PFSK-1 (cell line): ENCODE measurements around the gene ACTN1.

ENCODE experiments used
- FOXP2 ChIP-seq: optimal IDR thresholded peaks from 2 replicates; pipeline ENCODE3; 2011; ENCODE audit warnings: borderline replicate concordance, control low read depth, inconsistent platforms; ENCODE audit not compliant: insufficient read depth; ENCODE audit errors: extremely low read length, extremely low read depth
- POLR2AphosphoS5 ChIP-seq: IDR thresholded peaks from 2 replicates; pipeline ENCODE4 v1.6.1; 2012; ENCODE audit warnings: low read depth, mild to moderate bottlenecking, control low read depth, low read length, moderate library complexity
- SIN3A ChIP-seq: IDR thresholded peaks from 2 replicates; pipeline ENCODE4 v1.6.1; 2012; ENCODE audit warnings: mild to moderate bottlenecking, low read length, moderate library complexity, borderline replicate concordance; ENCODE audit not compliant: insufficient read depth
- TAF1 ChIP-seq: IDR thresholded peaks from 2 replicates; pipeline ENCODE4 v1.6.1; 2012; ENCODE audit warnings: low read length, control low read depth, borderline replicate concordance; ENCODE audit not compliant: insufficient read depth
- TF ChIP-seq, protein P1 (sequence below), 2 experiments: IDR thresholded peaks; 2 replicates each; pipeline versions ENCODE4 v1.6.1 to v1.8.0; 2011 to 2012; ENCODE audit warnings: low read depth in 2 of 2, low read length in 2 of 2, control low read depth in 1 of 2, inconsistent platforms in 1 of 2, mild to moderate bottlenecking in 1 of 2, moderate library complexity in 1 of 2; ENCODE audit not compliant: insufficient read depth in 1 of 2

The ACTN1 gene

DNA sequence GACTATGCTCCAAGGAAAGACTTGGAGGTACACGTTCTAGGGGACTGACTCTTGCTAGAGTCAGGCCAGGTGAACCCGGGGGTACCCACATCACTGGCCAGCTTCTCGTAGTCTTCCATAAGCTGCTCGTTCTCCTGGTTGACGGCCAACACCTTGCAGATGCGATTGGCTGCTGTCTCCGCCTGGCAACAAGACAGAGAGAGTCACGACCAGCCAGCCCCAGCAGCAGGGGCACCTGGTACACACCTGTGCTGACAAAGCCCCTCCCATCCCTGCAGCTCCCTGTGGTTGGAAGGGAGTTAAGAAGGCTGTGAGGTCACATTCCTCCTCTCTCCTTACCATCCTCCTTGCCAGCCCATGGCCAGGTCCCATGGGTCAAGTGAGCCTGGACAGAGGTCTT lies 85.5 kb downstream of the ACTN1 start:
- TF ChIP-seq FOXP2: no peak
- TF ChIP-seq POLR2AphosphoS5: no peak
- no peak for TF ChIP-seq SIN3A
- no peak for TF ChIP-seq TAF1
- TF ChIP-seq, protein P1, sequence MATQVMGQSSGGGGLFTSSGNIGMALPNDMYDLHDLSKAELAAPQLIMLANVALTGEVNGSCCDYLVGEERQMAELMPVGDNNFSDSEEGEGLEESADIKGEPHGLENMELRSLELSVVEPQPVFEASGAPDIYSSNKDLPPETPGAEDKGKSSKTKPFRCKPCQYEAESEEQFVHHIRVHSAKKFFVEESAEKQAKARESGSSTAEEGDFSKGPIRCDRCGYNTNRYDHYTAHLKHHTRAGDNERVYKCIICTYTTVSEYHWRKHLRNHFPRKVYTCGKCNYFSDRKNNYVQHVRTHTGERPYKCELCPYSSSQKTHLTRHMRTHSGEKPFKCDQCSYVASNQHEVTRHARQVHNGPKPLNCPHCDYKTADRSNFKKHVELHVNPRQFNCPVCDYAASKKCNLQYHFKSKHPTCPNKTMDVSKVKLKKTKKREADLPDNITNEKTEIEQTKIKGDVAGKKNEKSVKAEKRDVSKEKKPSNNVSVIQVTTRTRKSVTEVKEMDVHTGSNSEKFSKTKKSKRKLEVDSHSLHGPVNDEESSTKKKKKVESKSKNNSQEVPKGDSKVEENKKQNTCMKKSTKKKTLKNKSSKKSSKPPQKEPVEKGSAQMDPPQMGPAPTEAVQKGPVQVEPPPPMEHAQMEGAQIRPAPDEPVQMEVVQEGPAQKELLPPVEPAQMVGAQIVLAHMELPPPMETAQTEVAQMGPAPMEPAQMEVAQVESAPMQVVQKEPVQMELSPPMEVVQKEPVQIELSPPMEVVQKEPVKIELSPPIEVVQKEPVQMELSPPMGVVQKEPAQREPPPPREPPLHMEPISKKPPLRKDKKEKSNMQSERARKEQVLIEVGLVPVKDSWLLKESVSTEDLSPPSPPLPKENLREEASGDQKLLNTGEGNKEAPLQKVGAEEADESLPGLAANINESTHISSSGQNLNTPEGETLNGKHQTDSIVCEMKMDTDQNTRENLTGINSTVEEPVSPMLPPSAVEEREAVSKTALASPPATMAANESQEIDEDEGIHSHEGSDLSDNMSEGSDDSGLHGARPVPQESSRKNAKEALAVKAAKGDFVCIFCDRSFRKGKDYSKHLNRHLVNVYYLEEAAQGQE (IDR thresholded peaks at IDR 0.05; ENCODE audit: insufficient read depth in 1 of 2, low read depth in 2 of 2, low read length in 2 of 2): no peak

DNA sequence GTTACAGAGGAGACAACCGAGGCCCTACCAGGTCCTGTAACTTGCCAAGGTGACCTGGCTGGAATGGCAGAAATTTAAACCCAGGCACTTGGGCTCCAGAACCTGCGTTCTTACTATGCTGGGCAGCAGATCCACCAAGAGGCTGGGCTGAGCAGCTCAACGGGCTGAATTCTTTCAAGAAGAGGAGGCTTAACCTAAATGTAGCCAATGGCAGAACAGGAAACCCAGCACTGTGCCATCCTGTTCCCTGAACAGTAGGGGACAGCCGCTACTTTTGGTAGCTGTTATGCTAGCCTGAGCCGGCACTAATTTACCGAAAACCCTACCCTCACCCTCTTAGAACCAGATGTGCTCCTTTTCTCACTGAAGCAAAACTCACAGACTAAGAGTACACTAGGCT lies 86.1 kb downstream of the ACTN1 start:
- TF ChIP-seq FOXP2 (no peak), SIN3A (no peak), POLR2AphosphoS5 (no peak), TAF1 (no peak)
- TF ChIP-seq, protein P1 (IDR thresholded peaks at IDR 0.05; ENCODE audit: insufficient read depth in 1 of 2, low read depth in 2 of 2, low read length in 2 of 2): no peak

DNA sequence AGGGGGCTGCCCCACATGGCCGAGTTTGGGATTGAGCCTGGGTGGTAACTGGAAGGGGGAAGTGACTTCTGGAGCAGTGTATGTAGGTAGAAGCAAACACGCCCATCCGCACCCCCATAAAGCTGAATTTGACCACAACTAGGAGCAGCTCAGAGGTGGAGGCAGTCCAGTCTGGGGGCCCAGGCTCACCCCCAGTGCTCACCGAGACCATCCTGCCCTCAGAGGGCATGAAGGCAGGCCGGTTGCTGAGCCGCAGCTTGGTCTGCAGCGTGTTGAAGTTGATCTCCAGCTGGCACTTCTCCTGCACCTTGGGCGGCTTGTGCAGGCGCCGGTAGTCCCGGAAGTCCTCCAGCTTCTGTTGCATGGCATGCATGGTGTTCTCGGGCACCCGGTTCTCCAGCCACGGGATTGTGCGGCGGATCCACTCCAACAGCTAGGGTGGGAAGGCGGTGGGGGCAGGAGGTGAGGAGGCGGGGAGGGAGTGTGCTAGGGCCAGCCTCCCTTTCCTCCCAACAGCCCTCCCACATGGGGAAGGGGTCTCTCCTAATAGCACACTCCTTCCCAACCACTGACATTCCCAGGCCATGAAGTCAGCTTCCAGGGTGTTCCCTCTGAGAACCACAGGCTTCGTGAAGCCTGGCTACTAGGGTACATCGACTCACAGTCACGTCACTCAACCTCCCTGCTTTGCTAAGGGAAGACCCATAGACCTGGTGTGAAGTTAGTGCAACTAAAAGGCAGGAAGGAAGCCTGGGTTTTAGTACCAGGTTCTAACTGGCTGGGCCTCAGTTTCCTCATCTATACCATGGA lies 87.0 kb downstream of the ACTN1 start:
- no peak for TF ChIP-seq SIN3A
- no peak for TF ChIP-seq POLR2AphosphoS5
- no peak for TF ChIP-seq TAF1
- TF ChIP-seq, protein P1 (IDR thresholded peaks at IDR 0.05; ENCODE audit: insufficient read depth in 1 of 2, low read depth in 2 of 2, low read length in 2 of 2): no peak
- TF ChIP-seq FOXP2: no peak

DNA sequence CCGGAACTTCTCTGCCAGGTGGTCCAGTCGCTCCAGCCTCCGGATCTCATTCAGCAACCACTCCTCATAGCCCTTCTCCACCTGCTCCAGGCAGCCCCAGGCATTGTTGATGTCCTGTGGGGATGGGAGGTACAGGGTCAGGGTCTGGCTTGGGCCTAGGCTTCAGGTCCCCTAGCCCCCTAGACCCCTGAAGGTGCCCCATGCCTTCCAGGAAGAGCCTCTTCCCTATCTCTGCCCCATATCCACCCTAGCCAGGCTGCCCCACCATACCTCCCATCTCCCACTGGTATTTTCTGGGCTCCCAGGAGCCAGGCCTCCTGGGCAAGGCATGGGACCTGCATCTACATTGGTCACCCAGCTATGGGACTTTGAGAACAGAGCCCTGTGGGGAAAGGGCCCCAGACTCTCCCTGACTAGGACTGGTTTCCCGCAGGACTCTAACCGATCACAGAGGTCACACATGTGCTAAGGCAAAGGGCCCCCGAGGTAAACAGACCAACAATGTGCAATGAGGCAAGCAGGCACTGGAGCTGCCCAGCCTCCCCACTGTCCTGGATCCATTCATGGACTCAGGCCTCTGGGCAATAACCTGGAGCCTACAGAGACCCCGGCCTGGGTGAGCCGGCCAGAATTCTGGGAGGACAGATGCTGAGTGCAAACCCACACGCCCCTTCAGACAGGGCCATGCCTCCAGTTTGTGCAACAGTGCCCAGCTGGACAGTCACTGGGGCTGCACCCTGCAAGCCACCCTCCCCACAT lies 88.8 kb downstream of the ACTN1 start:
- TF ChIP-seq POLR2AphosphoS5: no peak
- TF ChIP-seq, protein P1 (IDR thresholded peaks at IDR 0.05; ENCODE audit: insufficient read depth in 1 of 2, low read depth in 2 of 2, low read length in 2 of 2): no peak
- no peak for TF ChIP-seq FOXP2
- no peak for TF ChIP-seq SIN3A
- TF ChIP-seq TAF1: no peak
